HCT116 (cell line): ENCODE data around the gene LDHD. TPM values are rescaled to one million over a fixed set of nuclear protein-coding genes. Genes with fewer than 3 reads are reported as not detected.
A peak's percentile ranks its signal among the peaks of the same experiment; 100 is the strongest.

Source experiments
- ATAC-seq: fragments of 200-7000 bp; cut with Tn5 transposase; 2 replicates; pipeline ENCODE4 v1.9.1; 2020; ENCODE audit warnings: mild to moderate bottlenecking, moderate library complexity
- BruUV-seq: library from RNA; stranded (reverse); fragments of 400-500 nt; replicated peaks from 2 replicates; lab custom pipeline; 2021; lab: Mats Ljungman, UMichigan
- CTCF ChIA-PET: fragments of 300-600 bp; sonication (Branson Sonifier 250); formaldehyde crosslinking; loops from one replicate; lab custom pipeline; 2021; ENCODE audit warnings: antibody characterized with exemption; lab: Charles Lee
- POLR2A ChIA-PET: fragments of 300-600, 350-600 bp; sonication (Branson Sonifier 250); formaldehyde crosslinking; loops from one replicate; lab custom pipeline; 2021; ENCODE audit warnings: antibody characterized with exemption; lab: Charles Lee
- RAD21 ChIA-PET, 2 experiments: fragments of 300-600 bp; sonication (Branson Sonifier 250); formaldehyde crosslinking; loops; one replicate each; lab custom pipeline; 2023; ENCODE audit warnings: low total read pairs in 2 of 2; ENCODE audit not compliant: uncharacterized antibody in 2 of 2, unreplicated experiment in 2 of 2, low non-redundant PET in 1 of 2; lab: Charles Lee
- DNase-seq: peaks from one replicate; pipeline ENCODE4 v3.0.0-alpha.2; 2010; ENCODE audit warnings: low read depth, low spot score
- H2AFZ ChIP-seq: fragments of 200-600 bp; shearing (Covaris generic), sonication (generic); 2 replicates; pipeline ENCODE4 v1.6.1; 2017; ENCODE audit warnings: low read depth, mixed run types, mixed read lengths, antibody characterized with exemption, low read length; ENCODE audit not compliant: poor library complexity, severe bottlenecking
- H3K27ac ChIP-seq: 2 replicates; pipeline ENCODE4 v1.5.1; 2012; ENCODE audit warnings: low read depth, low read length
- H3K27me3 ChIP-seq: fragments of 200-600 bp; sonication (generic); 2 replicates; pipeline ENCODE4 v1.6.1; 2016; ENCODE audit warnings: mixed run types, low read length, mixed read lengths; ENCODE audit not compliant: insufficient read depth
- H3K36me3 ChIP-seq, 2 experiments: fragments of 200-500 bp in 1 of 2; fragments of 200-600 bp in 1 of 2; sonication (Bioruptor generic) in 1 of 2; sonication (generic) in 1 of 2; 2 replicates each; pipeline versions ENCODE4 v1.5.1 to v1.6.1; 2014 to 2016; ENCODE audit warnings: low read length in 2 of 2, inconsistent platforms in 1 of 2, mixed read lengths in 1 of 2, mixed run types in 1 of 2; ENCODE audit not compliant: insufficient read depth in 2 of 2, control insufficient read depth in 1 of 2
- H3K4me1 ChIP-seq, 2 experiments: fragments of 200-600 bp in 1 of 2; sonication (generic) in 1 of 2; 2 replicates each; pipeline versions ENCODE4 v1.5.1 to v1.6.1; 2012 to 2017; ENCODE audit warnings: low read length in 2 of 2, inconsistent platforms in 1 of 2, mild to moderate bottlenecking in 1 of 2, mixed read lengths in 1 of 2, mixed run types in 1 of 2, moderate library complexity in 1 of 2; ENCODE audit not compliant: insufficient read depth in 2 of 2, control insufficient read depth in 1 of 2
- H3K4me2 ChIP-seq: fragments of 200-600 bp; sonication (generic); 2 replicates; pipeline ENCODE4 v1.6.1; 2017; ENCODE audit warnings: mixed run types, low read length, mixed read lengths
- H3K4me3 ChIP-seq, 2 experiments: fragments of 200-600 bp in 1 of 2; sonication (generic) in 1 of 2; replicated peaks in 1 of 2; 2 replicates each; pipeline ENCODE4 v1.5.1; 2011 to 2016; ENCODE audit warnings: low read length in 2 of 2, control low read depth in 1 of 2, low read depth in 1 of 2, mild to moderate bottlenecking in 1 of 2, mixed read lengths in 1 of 2, mixed run types in 1 of 2
- H3K79me2 ChIP-seq: fragments of 200-600 bp; sonication (generic); 2 replicates; pipeline ENCODE4 v1.6.1; 2017; ENCODE audit warnings: mild to moderate bottlenecking, mixed run types, low read length, moderate library complexity, mixed read lengths; ENCODE audit not compliant: insufficient read depth
- H3K9ac ChIP-seq: fragments of 200-600 bp; sonication (generic); 2 replicates; pipeline ENCODE4 v1.6.1; 2016; ENCODE audit warnings: low read length, mixed read lengths
- H3K9me2 ChIP-seq: fragments of 200-600 bp; sonication (generic), shearing (Covaris generic); 2 replicates; pipeline ENCODE4 v1.6.1; 2017; ENCODE audit warnings: mixed run types, mild to moderate bottlenecking, moderate library complexity; ENCODE audit not compliant: insufficient read depth
- H3K9me3 ChIP-seq, 2 experiments: fragments of 200-500 bp in 1 of 2; fragments of 200-600 bp in 1 of 2; sonication (Bioruptor generic) in 1 of 2; sonication (generic) in 1 of 2; 2 replicates each; pipeline ENCODE4 v1.6.1; 2014 to 2017; ENCODE audit warnings: low read length in 2 of 2, mixed read lengths in 2 of 2, inconsistent platforms in 1 of 2, low read depth in 1 of 2, mild to moderate bottlenecking in 1 of 2, mixed run types in 1 of 2, moderate library complexity in 1 of 2; ENCODE audit not compliant: control insufficient read depth in 1 of 2, insufficient read depth in 1 of 2
- H4K20me1 ChIP-seq: fragments of 200-600 bp; sonication (generic), shearing (Covaris generic); 2 replicates; pipeline ENCODE4 v1.6.1; 2017; ENCODE audit warnings: mixed run types, mild to moderate bottlenecking, moderate library complexity; ENCODE audit not compliant: insufficient read depth
- EGR1 ChIP-seq: IDR thresholded peaks from 2 replicates; pipeline ENCODE4 v1.6.1; 2012; ENCODE audit warnings: low read depth
- ELF1 ChIP-seq: IDR thresholded peaks from 2 replicates; pipeline ENCODE4 v1.6.1; 2012; ENCODE audit warnings: low read depth, borderline replicate concordance
- EZH2 ChIP-seq: fragments of 200-600 bp; sonication (generic); IDR thresholded peaks from 2 replicates; pipeline ENCODE4 v1.6.1; 2017; ENCODE audit warnings: antibody characterized with exemption, mixed run types
- EZH2phosphoT487 ChIP-seq: fragments of 200-600 bp; IDR thresholded peaks from 2 replicates; pipeline ENCODE4 v1.6.1; 2018; ENCODE audit warnings: antibody characterized with exemption, borderline replicate concordance
- FOSL1 ChIP-seq: IDR thresholded peaks from 2 replicates; pipeline ENCODE4 v1.6.1; 2012; ENCODE audit warnings: low read depth
- JUND ChIP-seq: IDR thresholded peaks from 2 replicates; pipeline ENCODE4 v1.6.1; 2012
- POLR2A ChIP-seq: IDR thresholded peaks from 2 replicates; pipeline ENCODE4 v1.7.0; 2011; ENCODE audit warnings: borderline replicate concordance; ENCODE audit not compliant: insufficient read depth, insufficient read length; ENCODE audit errors: extremely low read depth
- RAD21 ChIP-seq: IDR thresholded peaks from 2 replicates; pipeline ENCODE4 v1.6.1; 2012; ENCODE audit warnings: low read depth, mild to moderate bottlenecking
- SIN3A ChIP-seq: IDR thresholded peaks from 2 replicates; pipeline ENCODE4 v1.6.1; 2012; ENCODE audit warnings: low read depth
- SP1 ChIP-seq: IDR thresholded peaks from 2 replicates; pipeline ENCODE4 v1.6.1; 2012; ENCODE audit warnings: low read depth
- SRF ChIP-seq: IDR thresholded peaks from 2 replicates; pipeline ENCODE4 v1.6.1; 2012; ENCODE audit warnings: low read depth
- TCF7L2 ChIP-seq: IDR thresholded peaks from 2 replicates; pipeline ENCODE4 v1.7.0; 2011; ENCODE audit warnings: borderline replicate concordance, inconsistent platforms; ENCODE audit not compliant: insufficient read depth, insufficient read length; ENCODE audit errors: extremely low read depth
- YY1 ChIP-seq: IDR thresholded peaks from 2 replicates; pipeline ENCODE4 v1.6.1; 2011; ENCODE audit warnings: low read length, low read depth, moderate library complexity, mild to moderate bottlenecking; ENCODE audit not compliant: insufficient replicate concordance; ENCODE audit errors: extremely low read depth
- ZFX ChIP-seq: fragments of 450-650 bp; IDR thresholded peaks from 2 replicates; pipeline ENCODE4 v1.6.1; 2017
- ZNF274 ChIP-seq: fragments of 200-500 bp; sonication (Bioruptor generic); IDR thresholded peaks from 2 replicates; pipeline ENCODE4 v1.6.1; 2014; ENCODE audit warnings: mild to moderate bottlenecking, low read depth, low read length, inconsistent platforms
- intact Hi-C: fragments of 100-400 bp; cut with micrococcal nuclease; formaldehyde crosslinking; loops from 2 replicates; pipeline ENCODE4 v1.10.0; 2022
- total RNA-seq: library from RNA; stranded (reverse); gene quantifications from one replicate; pipeline ENCODE4 v1.2.1, GENCODE V29; 2021; ENCODE audit not compliant: unreplicated experiment
- TF ChIP-seq, protein P1 (sequence below): IDR thresholded peaks from 2 replicates; pipeline ENCODE4 v1.6.1; 2011; ENCODE audit warnings: mild to moderate bottlenecking, low read length, moderate library complexity; ENCODE audit not compliant: insufficient replicate concordance; ENCODE audit errors: extremely low read depth
- TF ChIP-seq, protein P2 (sequence below), 3 experiments: fragments of 200-600 bp in 1 of 3; sonication (generic) in 1 of 3; IDR thresholded peaks in 2 of 3; conservative IDR thresholded peaks in 1 of 3; 2 replicates each; pipeline ENCODE4 v1.5.1; 2012 to 2017; ENCODE audit warnings: low read depth in 2 of 3, low read length in 2 of 3, antibody characterized with exemption in 1 of 3, borderline replicate concordance in 1 of 3, control low read depth in 1 of 3, mild to moderate bottlenecking in 1 of 3, mixed read lengths in 1 of 3, mixed run types in 1 of 3, moderate library complexity in 1 of 3; ENCODE audit not compliant: insufficient read depth in 1 of 3
- TF ChIP-seq, protein P3 (sequence below): IDR thresholded peaks from 2 replicates; pipeline ENCODE4 v1.6.1; 2012
- TF ChIP-seq, protein P4 (sequence below): IDR thresholded peaks from 2 replicates; pipeline ENCODE4 v1.6.1; 2012

Gene LDHD
- total RNA-seq, 1 experiment from 2014 or later = 3.4 TPM

DNA sequence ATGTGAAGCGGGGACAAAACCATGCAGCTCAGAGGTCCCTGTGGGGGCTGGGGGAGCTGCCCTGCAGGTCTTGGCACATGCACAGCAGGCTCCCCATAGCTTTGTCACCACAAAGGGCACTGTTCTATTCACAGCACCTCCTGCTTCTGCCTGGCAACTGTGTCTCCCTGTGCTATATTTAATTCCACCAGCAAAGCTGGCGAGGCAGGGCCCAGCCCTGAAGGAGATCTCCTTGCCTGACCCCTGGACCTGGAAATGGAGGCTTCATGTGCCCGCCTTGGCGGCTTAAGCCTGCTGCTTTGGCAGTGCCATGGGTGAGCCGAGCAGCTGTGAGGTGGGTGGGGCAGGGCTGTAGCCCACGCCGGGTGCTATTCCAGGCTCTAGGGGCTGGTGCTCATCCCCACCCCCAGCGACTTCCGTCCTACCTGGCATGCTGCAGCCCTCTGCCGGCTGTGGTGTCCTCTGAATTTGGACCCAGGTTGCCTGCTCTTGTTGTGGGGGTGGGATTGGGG, 6.8 kb downstream of the LDHD start:
- H3K9ac ChIP-seq = peak overlapping the region; percentile 81
- intact Hi-C loops = loop anchor here (2.0 to 10.0 kb wide), 2 partner anchors 123 to 295 kb away; no protein-coding TSS in a partner anchor
- no peaks in the 10 kb centered on the region for H3K9me3 ChIP-seq
- H2AFZ ChIP-seq = no peak overlapping the region
- TF ChIP-seq ELF1 = no peak
- no peak for TF ChIP-seq SP1
- TF ChIP-seq, protein P1, sequence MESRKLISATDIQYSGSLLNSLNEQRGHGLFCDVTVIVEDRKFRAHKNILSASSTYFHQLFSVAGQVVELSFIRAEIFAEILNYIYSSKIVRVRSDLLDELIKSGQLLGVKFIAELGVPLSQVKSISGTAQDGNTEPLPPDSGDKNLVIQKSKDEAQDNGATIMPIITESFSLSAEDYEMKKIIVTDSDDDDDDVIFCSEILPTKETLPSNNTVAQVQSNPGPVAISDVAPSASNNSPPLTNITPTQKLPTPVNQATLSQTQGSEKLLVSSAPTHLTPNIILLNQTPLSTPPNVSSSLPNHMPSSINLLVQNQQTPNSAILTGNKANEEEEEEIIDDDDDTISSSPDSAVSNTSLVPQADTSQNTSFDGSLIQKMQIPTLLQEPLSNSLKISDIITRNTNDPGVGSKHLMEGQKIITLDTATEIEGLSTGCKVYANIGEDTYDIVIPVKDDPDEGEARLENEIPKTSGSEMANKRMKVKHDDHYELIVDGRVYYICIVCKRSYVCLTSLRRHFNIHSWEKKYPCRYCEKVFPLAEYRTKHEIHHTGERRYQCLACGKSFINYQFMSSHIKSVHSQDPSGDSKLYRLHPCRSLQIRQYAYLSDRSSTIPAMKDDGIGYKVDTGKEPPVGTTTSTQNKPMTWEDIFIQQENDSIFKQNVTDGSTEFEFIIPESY = no peak
- no peak for TF ChIP-seq POLR2A
- TF ChIP-seq, protein P2, sequence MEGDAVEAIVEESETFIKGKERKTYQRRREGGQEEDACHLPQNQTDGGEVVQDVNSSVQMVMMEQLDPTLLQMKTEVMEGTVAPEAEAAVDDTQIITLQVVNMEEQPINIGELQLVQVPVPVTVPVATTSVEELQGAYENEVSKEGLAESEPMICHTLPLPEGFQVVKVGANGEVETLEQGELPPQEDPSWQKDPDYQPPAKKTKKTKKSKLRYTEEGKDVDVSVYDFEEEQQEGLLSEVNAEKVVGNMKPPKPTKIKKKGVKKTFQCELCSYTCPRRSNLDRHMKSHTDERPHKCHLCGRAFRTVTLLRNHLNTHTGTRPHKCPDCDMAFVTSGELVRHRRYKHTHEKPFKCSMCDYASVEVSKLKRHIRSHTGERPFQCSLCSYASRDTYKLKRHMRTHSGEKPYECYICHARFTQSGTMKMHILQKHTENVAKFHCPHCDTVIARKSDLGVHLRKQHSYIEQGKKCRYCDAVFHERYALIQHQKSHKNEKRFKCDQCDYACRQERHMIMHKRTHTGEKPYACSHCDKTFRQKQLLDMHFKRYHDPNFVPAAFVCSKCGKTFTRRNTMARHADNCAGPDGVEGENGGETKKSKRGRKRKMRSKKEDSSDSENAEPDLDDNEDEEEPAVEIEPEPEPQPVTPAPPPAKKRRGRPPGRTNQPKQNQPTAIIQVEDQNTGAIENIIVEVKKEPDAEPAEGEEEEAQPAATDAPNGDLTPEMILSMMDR (IDR thresholded peaks at IDR 0.05 in 2 of 3, conservative IDR thresholded peaks at IDR 0.05 in 1 of 3; ENCODE audit: borderline replicate concordance in 1 of 3, insufficient read depth in 1 of 3, low read depth in 2 of 3, low read length in 2 of 3) = no peak
- no peak for TF ChIP-seq ZFX
- TF ChIP-seq FOSL1 = no peak
- TF ChIP-seq YY1 = no peak
- TF ChIP-seq, protein P3, sequence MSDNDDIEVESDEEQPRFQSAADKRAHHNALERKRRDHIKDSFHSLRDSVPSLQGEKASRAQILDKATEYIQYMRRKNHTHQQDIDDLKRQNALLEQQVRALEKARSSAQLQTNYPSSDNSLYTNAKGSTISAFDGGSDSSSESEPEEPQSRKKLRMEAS = no peak
- no peak for TF ChIP-seq SRF
- TF ChIP-seq, protein P4, sequence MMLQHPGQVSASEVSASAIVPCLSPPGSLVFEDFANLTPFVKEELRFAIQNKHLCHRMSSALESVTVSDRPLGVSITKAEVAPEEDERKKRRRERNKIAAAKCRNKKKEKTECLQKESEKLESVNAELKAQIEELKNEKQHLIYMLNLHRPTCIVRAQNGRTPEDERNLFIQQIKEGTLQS = no peak
- TF ChIP-seq EZH2 = no peak
- TF ChIP-seq EGR1 = no peak
- no peak for TF ChIP-seq TCF7L2
- TF ChIP-seq ZNF274 = no peak
- no peak for TF ChIP-seq SIN3A
- no peak for TF ChIP-seq JUND
- TF ChIP-seq EZH2phosphoT487 = no peak
- no peak for TF ChIP-seq RAD21
- TF ChIP-seq, all 23 proteins: peak for 0
- ChIA-PET CTCF (interaction anchor here (0.9 to 4.4 kb wide), 7 partner anchors 10 to 206 kb away, joined by 3 to 116 read pairs (median 5); partner anchors contain the start of gene ZNRF1), RAD21 (interaction anchor here (1.1 to 3.5 kb wide), 2 partner anchors 111 to 112 kb away, joined by 3 to 33 read pairs; partner anchors contain the start of gene ZNRF1 (in 2 of the 2)), POLR2A (interaction anchor here (1.2 to 3.1 kb wide), 3 partner anchors 111 to 125 kb away, joined by 3 to 19 read pairs (median 17); partner anchors contain the start of genes WDR59 and ZNRF1)
- Histone ChIP-seq H3K4me1 (peaks cover 35 to 49% of the 10 kb centered on the region in 2 experiments), H3K4me3 (peak overlapping the region in 1 of 2 experiments; percentile 52; a peak in 2 of 4 replicates), H3K27me3 (no peaks in the 10 kb centered on the region), H3K27ac (peak overlapping the region; percentile 91), H3K4me2 (peak overlapping the region; percentile 79), H3K9me2 (no peaks in the 10 kb centered on the region), H3K36me3 (peaks cover 0 to 5% of the 10 kb centered on the region in 2 experiments; a peak in 1 of 4 replicates), H4K20me1 (no peaks in the 10 kb centered on the region), H3K79me2 (no peaks in the 10 kb centered on the region)
- no TSS peak for BruUV-seq
- DNase-seq (no peak), ATAC-seq (no peak; the same call in 1 of the 2 replicates)
